Coronary artery (tissue), 2 donors: Measurements from ENCODE around the gene EXOG.
A peak's percentile ranks its signal among the peaks of the same experiment; 100 is the strongest.

Source experiments
- DNase-seq: peaks from one replicate; pipeline ENCODE4 v3.0.0-alpha.2; 2017; ENCODE audit warnings: low spot score
- H3K27ac ChIP-seq, 2 donors: fragments of 200-600 bp; sonication (generic); one replicate each; pipeline ENCODE4 v1.5.1; 2016 to 2019
- H3K4me3 ChIP-seq: fragments of 200-600 bp; sonication (generic); 2 replicates; pipeline ENCODE4 v1.5.1; 2016; ENCODE audit warnings: mild to moderate bottlenecking, moderate library complexity
- CTCF ChIP-seq: fragments of 200-600 bp; sonication (generic); IDR thresholded peaks from one replicate; pipeline ENCODE4 v1.5.1; 2019; ENCODE audit warnings: antibody characterized with exemption

The EXOG gene

GRCh38 chr3:38521391-38521987, 25.3 kb downstream of the EXOG start:
- Histone ChIP-seq H3K4me3 (no peak overlapping the region), H3K27ac (no peak overlapping the region)
- peak; percentile 88 for TF ChIP-seq CTCF
- no peak for DNase-seq

DNA sequence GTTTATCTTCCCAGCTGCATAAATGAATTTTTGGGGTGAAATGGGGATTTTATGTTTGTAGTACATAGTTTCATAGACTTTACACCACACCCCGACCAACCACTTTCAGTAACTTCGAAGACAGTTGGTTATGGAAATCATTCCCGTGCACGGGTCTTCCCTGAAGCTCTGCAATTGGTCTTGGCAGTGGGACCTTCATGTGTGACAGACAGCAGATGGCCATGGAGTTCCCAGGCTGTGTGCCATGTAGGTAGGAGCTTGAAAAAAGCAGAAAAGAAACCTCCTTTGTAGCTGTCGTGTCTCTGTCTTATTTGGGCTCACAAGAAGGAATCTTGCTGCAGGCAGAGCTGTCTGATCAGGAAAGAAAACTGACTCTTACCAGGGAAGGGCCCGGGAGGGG, 25.9 kb downstream of the EXOG start:
- H3K4me3 ChIP-seq: no peak overlapping the region
- no peak for TF ChIP-seq CTCF
- DNase-seq: no peak
- H3K27ac ChIP-seq: no peak overlapping the region

DNA sequence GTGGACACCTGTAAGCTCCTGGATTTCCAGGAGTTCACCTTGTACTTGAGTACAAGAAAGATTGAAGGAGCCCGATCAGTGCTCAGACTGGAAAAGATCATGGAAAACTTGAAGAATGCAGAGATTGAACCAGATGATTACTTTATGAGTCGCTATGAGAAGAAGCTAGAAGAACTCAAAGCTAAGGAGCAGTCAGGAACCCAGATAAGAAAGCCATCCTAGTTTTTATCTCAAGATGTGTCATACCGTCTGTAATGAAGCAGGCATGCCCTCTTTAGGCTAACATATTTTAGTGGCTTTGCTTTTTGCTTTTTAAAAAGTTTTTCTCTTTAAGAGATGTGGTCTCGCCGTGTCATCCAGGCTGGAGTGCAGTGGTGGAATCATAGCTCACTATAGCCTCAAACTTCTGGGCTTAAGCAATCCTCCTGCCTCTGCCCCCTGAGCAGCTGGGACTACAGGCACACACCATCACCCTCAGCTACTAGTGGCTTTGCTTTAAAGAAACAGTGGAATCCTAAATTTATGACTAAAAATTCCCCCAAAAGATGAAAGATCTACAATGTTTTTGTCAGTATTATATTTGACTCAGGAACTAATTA, 28.1 kb downstream of the EXOG start:
- TF ChIP-seq CTCF: no peak
- Histone ChIP-seq H3K27ac (no peak overlapping the region), H3K4me3 (no peak overlapping the region)
- no peak for DNase-seq

GRCh38 chr3:38526792-38527191, 30.7 kb downstream of the EXOG start:
- no peak for TF ChIP-seq CTCF
- Histone ChIP-seq H3K27ac (no peak overlapping the region), H3K4me3 (no peak overlapping the region)
- no peak for DNase-seq

GRCh38 chr3:38528457-38528856, 32.3 kb downstream of the EXOG start:
- H3K27ac ChIP-seq: no peak overlapping the region
- no peak for TF ChIP-seq CTCF
- H3K4me3 ChIP-seq: no peak overlapping the region
- no peak for DNase-seq

DNA sequence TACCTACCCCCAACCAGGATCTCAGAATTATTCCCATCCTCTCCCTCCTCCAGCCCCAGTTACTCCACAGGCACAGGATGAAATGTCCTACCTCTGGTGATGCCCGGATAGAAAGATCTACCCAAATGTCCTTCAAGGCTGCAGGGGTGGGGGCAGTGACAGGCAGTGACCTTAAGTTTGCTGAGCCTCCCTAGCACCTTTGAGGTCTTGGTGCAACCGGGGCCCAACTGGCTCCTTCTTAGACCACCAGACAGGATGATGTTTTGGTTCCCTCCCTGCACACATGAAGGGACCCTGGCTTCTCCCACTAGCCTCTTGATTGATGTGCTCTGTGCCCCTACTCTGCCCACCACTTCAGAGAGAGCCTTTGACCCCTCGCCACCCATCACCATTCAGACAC, 36.4 kb downstream of the EXOG start:
- no peak overlapping the region for H3K27ac ChIP-seq
- TF ChIP-seq CTCF: no peak
- no peak for DNase-seq

GRCh38 chr3:38533285-38533976, 37.3 kb downstream of the EXOG start:
- H3K27ac ChIP-seq: no peak overlapping the region
- no peak for DNase-seq
- no peak overlapping the region for H3K4me3 ChIP-seq
- no peak for TF ChIP-seq CTCF

More for the DNA sequence above, 36.4 kb downstream of the EXOG start:
- H3K4me3 ChIP-seq: no peak overlapping the region
